Activated CD8-positive, alpha-beta memory T cell treated with anti-CD3 and anti-CD28 coated beads, Interleukin-2, amount 50 U/mL, for 4 hours (primary cell): ENCODE results near the gene DHX9.

Experiments used
- DNase-seq: peaks from one replicate; pipeline ENCODE4 v3.0.0-alpha.2; 2020

Gene DHX9

GRCh38 chr1:182839209-182840066, at the start of gene DHX9:
TSS of gene DHX9 (plus strand) at chr1:182839347. CDS start at chr1:182842567, 3,220 bp downstream.
- DNase-seq: peak; percentile 96

- DNase-seq: no peak
These were observed 47.6 kb upstream of the DHX9 start for GRCh38 chr1:182791281-182792179.

GRCh38 chr1:182794091-182794490, 45.1 kb upstream of the DHX9 start:
- no peak for DNase-seq

- DNase-seq: no peak
These were observed 44.4 kb upstream of the DHX9 start for GRCh38 chr1:182794676-182795201.

GRCh38 chr1:182795563-182796228, 43.5 kb upstream of the DHX9 start:
- DNase-seq: no peak

- DNase-seq: no peak
These were observed 36.9 kb upstream of the DHX9 start for GRCh38 chr1:182802006-182802803.

- no peak for DNase-seq
These were observed 35.3 kb upstream of the DHX9 start for GRCh38 chr1:182803846-182804245.

- DNase-seq: no peak
These were observed 33.0 kb upstream of the DHX9 start for GRCh38 chr1:182806015-182806678.

GRCh38 chr1:182807907-182808306, 31.2 kb upstream of the DHX9 start:
- no peak for DNase-seq

- no peak for DNase-seq
These were observed 29.7 kb upstream of the DHX9 start for GRCh38 chr1:182809414-182809957.

- DNase-seq: no peak
These were observed 27.0 kb upstream of the DHX9 start for GRCh38 chr1:182811975-182812722.

GRCh38 chr1:182816863-182817262, 22.3 kb upstream of the DHX9 start:
- DNase-seq: no peak

GRCh38 chr1:182817802-182818201, 21.3 kb upstream of the DHX9 start:
- DNase-seq: no peak

GRCh38 chr1:182823220-182823619, 15.9 kb upstream of the DHX9 start:
- no peak for DNase-seq

- DNase-seq: no peak
These were observed 12.3 kb upstream of the DHX9 start for GRCh38 chr1:182826892-182827291.

GRCh38 chr1:182829285-182829932, 9.7 kb upstream of the DHX9 start:
- DNase-seq: no peak

- no peak for DNase-seq
These were observed 5.9 kb upstream of the DHX9 start for GRCh38 chr1:182833271-182833670.

GRCh38 chr1:182834326-182834725, 4.8 kb upstream of the DHX9 start:
- DNase-seq: no peak

GRCh38 chr1:182835806-182836205, 3.3 kb upstream of the DHX9 start:
- no peak for DNase-seq
